Ovary (tissue), 3 donors: ENCODE data around the gene AATK.

Experiments used
- EP300 ChIP-seq: sonication (generic); formaldehyde crosslinking; IDR thresholded peaks from one replicate; pipeline ENCODE4 v1.6.1; 2017; ENCODE audit warnings: antibody characterized with exemption
- TF ChIP-seq, protein P1 (sequence below), 3 donors: fragments of 450-650 bp in 2 of 3; fragments of 200-600 bp in 1 of 3; IDR thresholded peaks; one replicate each; pipeline versions ENCODE4 v1.5.1 to v1.8.0; 2016 to 2022; ENCODE audit warnings: antibody characterized with exemption in 3 of 3, mild to moderate bottlenecking in 1 of 3
- donor health status: DM: no; HTN: no; CAD: no.

DNA sequence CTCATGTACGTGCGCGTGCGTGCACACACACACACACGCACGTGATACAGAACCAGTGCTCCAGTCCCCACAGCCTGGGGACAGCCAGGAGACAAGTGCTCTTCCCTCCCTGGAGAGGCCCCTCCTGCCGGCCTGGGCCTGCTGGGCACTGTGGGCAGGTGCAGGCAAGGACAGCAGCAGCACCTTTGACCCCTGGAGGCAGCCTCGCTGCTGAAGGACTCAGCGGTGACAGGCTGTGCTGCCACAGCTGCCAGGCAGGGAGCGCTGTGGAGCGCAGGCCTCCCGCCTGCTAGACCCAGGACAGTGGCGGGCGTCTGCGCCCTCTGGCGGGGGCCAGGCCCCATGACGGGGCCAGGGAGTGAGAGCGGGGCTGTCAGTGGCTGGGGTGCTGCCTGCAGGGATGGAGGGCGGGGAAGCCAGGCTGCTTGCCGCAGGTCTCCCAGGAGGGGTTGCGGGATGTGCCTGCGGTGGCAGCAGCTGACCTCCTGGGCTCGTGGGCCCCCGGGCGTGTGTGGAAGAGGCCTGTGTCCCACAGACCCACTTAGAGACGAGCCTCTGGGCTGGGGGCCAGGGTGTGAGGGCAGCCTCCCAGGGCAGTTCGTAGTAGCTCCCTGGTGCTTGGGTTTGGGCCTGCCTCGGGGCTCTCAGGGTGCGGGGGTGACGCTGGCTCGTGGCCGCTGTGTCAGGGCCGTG lies 64.3 kb downstream of the AATK start:
- no peak for TF ChIP-seq EP300
- TF ChIP-seq, protein P1, sequence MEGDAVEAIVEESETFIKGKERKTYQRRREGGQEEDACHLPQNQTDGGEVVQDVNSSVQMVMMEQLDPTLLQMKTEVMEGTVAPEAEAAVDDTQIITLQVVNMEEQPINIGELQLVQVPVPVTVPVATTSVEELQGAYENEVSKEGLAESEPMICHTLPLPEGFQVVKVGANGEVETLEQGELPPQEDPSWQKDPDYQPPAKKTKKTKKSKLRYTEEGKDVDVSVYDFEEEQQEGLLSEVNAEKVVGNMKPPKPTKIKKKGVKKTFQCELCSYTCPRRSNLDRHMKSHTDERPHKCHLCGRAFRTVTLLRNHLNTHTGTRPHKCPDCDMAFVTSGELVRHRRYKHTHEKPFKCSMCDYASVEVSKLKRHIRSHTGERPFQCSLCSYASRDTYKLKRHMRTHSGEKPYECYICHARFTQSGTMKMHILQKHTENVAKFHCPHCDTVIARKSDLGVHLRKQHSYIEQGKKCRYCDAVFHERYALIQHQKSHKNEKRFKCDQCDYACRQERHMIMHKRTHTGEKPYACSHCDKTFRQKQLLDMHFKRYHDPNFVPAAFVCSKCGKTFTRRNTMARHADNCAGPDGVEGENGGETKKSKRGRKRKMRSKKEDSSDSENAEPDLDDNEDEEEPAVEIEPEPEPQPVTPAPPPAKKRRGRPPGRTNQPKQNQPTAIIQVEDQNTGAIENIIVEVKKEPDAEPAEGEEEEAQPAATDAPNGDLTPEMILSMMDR (IDR thresholded peaks at IDR 0.05), result peak; percentile 97 to 98 (median 97)
